GM08714 (cell line): ENCODE measurements around the gene OMP.

Experiments
- H3K4me3 ChIP-seq: fragments of 200-500 bp; sonication (Bioruptor generic); 2 replicates; pipeline ENCODE4 v1.5.1; 2014; ENCODE audit warnings: mild to moderate bottlenecking, low read length, inconsistent platforms
- ZNF274 ChIP-seq: IDR thresholded peaks from 2 replicates; pipeline ENCODE4 v1.6.1; 2012; ENCODE audit warnings: mild to moderate bottlenecking, low read depth, low read length

The OMP gene

DNA sequence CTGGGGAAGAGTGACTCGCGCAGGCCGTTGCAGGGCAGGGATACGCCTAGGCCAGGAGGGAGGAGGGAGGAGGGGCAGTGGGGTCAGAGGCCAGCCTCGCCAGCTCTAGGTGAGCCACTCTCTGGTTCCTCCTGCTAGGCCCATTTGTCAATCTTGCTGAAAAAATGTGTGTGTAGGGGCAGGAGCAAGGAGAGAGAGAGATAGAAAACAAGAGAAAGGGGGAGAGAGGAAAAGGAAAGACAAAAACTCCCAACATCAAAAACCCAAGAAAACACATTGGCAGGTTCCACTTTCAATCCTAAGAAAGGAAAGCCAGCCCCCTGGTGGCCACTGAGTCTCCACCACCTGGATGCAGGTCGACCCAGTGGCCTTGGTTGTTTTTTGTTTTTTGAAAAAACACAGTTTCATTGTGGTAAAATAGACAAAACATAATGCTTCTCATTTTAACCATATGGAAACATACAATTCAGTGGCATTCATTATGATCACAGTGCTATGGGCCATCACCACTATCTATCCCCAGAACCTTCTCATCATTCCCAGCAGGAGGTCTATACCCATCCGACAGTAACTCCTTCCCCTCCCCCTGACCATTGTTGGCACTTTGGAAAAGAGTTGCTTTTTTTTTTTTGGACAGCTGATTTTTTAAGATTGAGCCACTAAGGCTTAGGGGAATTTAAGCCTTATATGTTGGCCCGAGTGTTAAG lies 10.9 kb downstream of the OMP start:
- no peak for TF ChIP-seq ZNF274
- H3K4me3 ChIP-seq = no peak overlapping the region

DNA sequence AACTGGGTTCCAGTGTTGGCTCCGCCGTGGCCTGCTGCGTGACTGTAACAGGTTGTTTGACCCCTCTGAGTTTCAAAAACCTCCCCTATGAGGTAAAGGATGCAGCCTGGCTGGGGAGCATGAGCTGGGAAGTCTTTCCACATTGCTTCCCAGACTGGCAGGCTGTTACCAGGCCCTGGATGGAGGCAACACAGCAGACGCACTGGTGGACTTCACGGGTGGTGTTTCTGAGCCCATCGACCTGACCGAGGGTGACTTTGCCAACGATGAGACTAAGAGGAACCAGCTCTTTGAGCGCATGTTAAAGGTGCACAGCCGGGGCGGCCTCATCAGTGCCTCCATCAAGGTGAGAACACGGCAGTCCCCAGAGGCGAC lies 11.4 kb downstream of the OMP start:
- H3K4me3 ChIP-seq = no peak overlapping the region
- TF ChIP-seq ZNF274 = no peak

DNA sequence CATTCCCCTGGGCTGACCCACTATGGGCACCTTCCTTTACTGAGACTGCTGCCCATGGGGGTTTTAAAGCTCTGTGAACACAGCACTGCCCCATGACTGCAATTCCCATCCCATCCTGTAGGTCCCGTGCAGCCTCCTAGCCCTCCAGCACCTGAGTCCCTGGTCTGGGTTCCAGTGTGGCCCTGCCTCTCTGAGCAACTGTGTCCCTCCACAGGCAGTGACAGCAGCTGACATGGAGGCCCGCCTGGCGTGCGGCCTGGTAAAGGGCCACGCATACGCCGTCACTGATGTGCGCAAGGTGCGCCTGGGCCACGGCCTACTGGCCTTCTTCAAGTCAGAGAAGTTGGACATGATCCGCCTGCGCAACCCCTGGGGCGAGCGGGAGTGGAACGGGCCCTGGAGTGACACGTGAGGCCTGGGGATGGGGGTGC lies 12.6 kb downstream of the OMP start:
- no peak overlapping the region for H3K4me3 ChIP-seq
- TF ChIP-seq ZNF274 = no peak

- no peak for TF ChIP-seq ZNF274
- H3K4me3 ChIP-seq = no peak overlapping the region
Measured at GRCh38 chr11:77115956-77116355, 13.3 kb downstream of the OMP start.

DNA sequence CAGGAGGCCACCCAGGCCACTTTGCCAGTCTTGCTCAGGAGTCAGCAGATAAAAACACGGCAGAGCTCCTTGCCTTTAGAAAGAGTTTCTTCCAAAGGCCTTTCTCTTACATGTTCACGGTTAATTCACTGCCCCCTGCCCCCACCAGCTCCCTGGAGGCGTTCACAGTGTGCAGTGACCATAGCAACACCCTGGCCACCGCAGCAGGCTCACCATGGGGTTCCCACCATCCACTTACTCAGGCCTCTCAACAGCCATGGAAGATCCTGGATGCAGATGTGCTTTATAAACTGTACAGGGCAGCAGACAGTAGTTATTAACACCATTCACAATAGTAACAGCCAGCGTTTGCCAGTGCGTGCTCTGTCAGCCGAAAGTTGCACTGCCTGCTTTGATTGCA lies 14.9 kb downstream of the OMP start:
- no peak overlapping the region for H3K4me3 ChIP-seq
- TF ChIP-seq ZNF274 = no peak

DNA sequence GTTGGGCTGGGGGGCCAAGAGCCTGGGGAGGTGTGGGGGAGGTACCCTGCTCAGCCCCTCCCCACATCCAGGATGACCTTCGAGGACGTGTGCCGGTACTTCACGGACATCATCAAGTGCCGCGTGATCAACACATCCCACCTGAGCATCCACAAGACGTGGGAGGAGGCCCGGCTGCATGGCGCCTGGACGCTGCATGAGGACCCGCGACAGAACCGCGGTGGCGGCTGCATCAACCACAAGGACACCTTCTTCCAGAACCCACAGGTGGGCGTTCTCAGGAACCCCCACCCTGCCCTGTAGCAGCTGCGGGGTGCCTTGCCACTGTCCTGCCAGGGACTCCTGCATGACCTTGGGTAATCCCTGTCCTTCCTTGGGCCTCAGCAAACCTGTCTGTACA lies 15.4 kb downstream of the OMP start:
- no peak for TF ChIP-seq ZNF274
- H3K4me3 ChIP-seq = no peak overlapping the region

- no peak for TF ChIP-seq ZNF274
- no peak overlapping the region for H3K4me3 ChIP-seq
Measured at GRCh38 chr11:77118971-77119370, 16.3 kb downstream of the OMP start.

GRCh38 chr11:77119531-77119936 lies 16.9 kb downstream of the OMP start:
- H3K4me3 ChIP-seq = no peak overlapping the region
- TF ChIP-seq ZNF274 = no peak

- no peak for TF ChIP-seq ZNF274
- H3K4me3 ChIP-seq = no peak overlapping the region
Measured at GRCh38 chr11:77120571-77120970, 17.9 kb downstream of the OMP start.

GRCh38 chr11:77121096-77121640 lies 18.5 kb downstream of the OMP start:
- TF ChIP-seq ZNF274 = no peak
- no peak overlapping the region for H3K4me3 ChIP-seq

- no peak overlapping the region for H3K4me3 ChIP-seq
- no peak for TF ChIP-seq ZNF274
Measured at GRCh38 chr11:77121876-77122575, 19.4 kb downstream of the OMP start.

- H3K4me3 ChIP-seq = no peak overlapping the region
- TF ChIP-seq ZNF274 = no peak
Measured at GRCh38 chr11:77122576-77123212, 20.1 kb downstream of the OMP start.

DNA sequence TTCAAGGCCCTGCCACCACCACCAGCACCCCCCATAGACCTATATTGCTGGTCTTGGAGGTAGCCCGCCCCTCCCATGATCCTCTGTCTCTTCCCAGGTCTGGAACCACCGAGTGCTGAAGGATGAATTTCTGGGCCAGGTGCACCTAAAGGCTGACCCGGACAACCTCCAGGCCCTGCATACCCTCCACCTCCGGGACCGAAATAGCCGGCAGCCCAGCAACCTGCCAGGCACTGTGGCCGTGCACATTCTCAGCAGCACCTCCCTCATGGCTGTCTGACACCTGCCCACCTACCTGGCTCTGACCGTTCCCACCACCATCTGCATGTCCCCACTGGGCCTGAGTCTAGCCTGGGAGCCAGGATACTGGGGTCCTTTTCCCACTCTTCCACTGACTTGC lies 21.0 kb downstream of the OMP start:
- no peak for TF ChIP-seq ZNF274
- no peak overlapping the region for H3K4me3 ChIP-seq

DNA sequence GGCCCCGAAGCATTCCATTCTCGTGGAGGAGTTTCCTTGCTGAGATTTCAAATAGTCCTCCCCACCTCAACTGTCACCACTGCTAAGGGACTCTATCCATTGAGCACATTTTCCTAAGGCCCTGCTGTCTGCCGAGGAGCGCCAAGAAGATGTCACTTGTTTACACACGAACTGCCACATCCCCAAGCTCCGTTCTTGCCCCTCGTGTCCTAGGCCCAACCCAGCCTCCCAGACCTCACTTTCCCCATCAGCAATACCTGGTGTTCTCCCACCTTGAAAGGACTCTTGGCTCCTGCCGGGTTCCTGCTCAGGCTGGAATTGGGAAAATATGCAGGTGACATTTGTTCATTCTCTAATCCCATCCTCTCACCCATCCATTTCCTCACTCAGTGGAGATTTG lies 21.4 kb downstream of the OMP start:
- H3K4me3 ChIP-seq = no peak overlapping the region

DNA sequence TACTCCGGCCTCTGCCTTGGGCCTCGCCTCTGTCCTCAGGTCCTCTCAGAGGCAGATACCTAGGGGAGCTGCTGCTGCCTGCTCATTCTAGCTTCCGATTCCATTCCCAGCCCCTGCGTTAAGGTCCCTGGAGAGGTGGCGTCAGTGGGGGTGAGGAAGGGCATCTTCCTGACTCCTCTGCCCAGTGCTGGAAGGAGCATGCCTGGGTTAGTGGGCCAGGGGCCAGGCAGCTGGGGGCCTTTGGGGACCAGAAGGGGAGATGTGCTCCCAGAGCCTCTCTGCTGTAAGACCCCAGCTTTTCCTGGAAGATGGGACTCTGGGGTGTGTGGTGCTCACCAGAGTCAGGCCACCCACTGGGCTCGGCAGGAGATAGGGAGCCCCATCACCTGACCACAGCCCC lies 21.8 kb downstream of the OMP start:
- no peak overlapping the region for H3K4me3 ChIP-seq
- TF ChIP-seq ZNF274 = no peak

More for the DNA sequence above, 21.4 kb downstream of the OMP start:
- no peak for TF ChIP-seq ZNF274

- H3K4me3 ChIP-seq = no peak overlapping the region
- TF ChIP-seq ZNF274 = no peak
Measured at GRCh38 chr11:77125191-77125590, 22.6 kb downstream of the OMP start.
